RCC 7860 (cell line): ENCODE results near the gene ARL6IP4.

ENCODE experiments used
- DNase-seq: peaks from one replicate; pipeline ENCODE4 v3.0.0-alpha.2; 2015; ENCODE audit warnings: low spot score
- FAIRE-seq: peaks from 2 replicates; lab custom pipeline; 2012; peaks lifted over from hg19 to GRCh38; lab: Jason Lieb, UNC

Gene ARL6IP4

DNA sequence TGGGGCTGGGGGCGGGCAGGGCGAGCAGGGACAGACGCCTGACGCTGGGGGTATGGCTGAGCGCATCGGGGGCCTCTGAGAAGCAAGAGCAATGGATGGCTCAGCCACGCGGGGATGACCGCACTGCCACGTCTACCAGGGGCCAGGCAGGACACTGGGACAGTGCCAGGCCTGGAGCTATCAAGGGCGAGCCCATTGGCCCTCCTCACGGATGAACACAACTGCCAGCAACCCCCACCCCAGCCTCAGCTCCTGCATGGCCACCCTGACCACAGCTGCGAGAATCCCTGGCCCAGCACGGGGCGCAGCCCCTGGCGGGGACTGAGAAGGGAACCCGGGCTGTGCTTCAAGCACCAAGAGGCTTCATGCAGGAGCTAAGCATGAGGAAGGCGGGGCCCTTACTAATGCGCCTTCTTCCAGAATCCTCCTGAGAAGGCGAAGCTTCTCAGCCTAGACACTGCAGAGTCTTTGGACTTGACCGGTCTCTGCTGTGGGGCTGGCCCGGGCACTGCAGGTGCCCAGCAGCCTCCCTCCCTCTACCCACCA, 9.5 kb downstream of the ARL6IP4 start:
- FAIRE-seq (no peak), DNase-seq (no peak)

DNA sequence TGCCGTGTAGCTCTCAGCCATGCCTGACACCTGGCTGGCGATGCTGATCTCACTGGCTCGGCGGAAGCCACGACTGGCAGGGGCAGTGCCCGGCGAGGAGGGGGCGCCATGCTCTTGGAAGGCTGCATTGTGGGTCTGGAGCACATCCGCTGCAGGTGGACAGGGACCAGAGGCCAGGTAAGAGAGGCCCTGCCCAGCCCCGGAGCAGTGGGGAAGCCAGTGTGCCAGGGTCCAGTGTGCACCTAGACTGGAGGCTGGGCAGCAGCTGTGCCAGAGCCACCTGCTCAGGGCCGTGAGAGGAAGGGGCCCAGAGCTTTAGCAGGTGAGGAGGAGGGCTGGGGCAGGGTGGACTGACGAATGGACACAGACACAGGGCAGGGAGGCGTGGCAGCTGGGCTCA, 10.1 kb downstream of the ARL6IP4 start:
- DNase-seq (no peak), FAIRE-seq (no peak)

DNA sequence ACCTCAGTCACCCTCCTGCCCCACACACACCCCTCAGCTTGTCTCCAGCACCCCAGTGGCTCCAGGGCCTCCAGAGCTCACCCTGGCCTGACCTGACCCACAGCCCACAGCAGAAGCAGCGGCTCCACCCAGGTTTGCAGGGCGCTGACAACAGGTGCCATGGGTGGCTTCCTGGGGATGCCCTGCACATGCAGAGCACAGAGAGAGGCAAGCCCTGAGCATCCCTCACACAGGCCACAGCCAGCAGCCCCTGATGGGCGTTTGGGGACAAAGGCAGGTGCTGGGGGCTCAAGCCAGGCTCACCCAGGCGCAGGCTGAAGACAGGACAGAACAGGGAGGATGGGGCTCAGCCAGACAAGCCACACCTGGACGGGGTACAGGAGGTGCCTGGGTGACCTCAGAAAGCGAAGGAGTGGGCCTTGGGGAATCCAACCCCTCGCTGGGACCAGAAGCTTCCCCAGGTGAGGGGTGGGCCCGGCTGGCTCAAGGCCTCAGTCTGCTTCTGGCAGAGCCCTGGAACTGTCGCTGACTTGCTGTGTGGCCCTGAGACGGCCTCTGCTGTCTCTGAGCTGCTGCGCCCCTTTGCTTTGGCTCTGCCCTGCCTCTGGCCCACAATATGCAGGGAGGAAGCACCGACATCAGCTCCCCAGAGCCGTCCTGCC, 10.6 kb downstream of the ARL6IP4 start:
- DNase-seq (no peak), FAIRE-seq (no peak)

DNA sequence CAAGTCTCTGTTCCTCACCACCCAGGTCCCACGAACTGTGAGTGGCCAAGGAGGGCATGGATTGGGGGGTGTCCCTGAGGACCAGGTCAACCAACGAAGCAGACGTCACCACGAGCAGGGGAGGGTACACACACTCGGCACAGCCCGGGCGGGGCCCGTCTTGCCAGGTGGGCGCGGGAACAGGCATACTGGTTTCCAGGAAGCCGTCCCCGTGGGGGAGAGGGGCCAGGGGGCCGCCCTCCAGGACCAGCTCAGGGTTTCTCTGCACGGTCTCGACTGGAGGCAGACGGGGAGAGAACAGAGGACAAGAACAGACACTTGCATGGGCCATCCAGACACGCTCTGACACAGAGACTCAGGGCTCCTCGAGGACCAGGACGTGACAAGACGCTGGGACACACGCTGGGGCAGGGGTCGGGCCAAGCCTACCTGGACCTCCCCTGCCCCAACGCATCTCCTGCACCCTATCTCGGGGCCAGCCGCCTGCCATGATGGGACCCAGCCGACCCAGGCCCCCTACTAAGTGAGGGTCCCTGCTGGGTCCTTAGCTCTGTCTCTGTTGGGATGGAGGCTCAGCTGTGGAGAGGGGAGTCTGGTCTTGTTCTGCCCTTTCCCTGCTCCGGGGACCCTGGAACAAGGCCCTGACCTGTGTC, 11.3 kb downstream of the ARL6IP4 start:
- no peak for FAIRE-seq
- no peak for DNase-seq

DNA sequence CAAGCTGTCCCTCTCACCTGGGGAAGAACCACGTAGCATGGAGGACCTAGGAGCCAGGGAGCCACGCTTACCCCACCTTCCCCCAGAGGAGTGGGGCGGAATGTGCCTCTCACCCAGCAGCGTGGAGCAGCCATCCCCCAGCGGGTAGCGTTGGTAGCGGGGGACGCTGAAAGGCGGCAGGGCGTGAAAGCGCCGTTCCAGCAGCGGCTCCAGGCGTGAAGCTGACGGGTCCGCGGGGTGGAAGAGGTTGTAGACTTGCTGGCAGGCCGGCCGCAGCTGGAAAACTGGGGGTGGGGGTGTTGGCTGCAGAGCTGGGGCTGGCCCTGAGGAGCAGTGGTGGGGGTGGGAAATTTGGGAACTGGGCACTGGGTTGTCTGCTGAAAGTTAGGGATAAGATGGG, 11.9 kb downstream of the ARL6IP4 start:
- FAIRE-seq (no peak), DNase-seq (no peak)

DNA sequence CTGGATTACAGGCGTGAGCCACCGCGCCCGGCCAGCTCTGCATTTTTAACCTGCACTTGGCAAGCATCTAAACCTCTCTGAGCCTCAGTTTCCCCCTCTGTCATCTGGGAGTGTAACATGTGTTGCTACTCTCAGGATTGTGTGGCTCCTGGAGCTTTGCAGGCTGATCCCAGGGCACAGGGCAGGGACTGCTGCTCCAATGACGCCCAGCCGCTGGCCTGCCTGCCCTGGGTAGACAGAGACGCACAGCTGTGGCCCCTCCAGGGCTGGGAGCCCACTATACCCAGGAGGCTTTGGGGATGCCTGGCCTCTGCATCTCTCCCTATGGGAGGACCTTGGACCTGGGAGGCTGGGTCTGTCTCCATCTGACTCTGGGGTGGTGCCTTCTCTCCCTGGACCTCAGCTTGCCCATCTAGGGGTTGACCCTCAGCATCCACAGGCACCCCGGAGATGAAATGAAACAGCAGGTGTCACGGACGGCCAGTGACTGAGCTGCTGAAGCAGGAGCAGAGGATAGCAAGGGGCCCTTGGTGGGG, 13.7 kb downstream of the ARL6IP4 start:
- DNase-seq (no peak), FAIRE-seq (no peak)

DNA sequence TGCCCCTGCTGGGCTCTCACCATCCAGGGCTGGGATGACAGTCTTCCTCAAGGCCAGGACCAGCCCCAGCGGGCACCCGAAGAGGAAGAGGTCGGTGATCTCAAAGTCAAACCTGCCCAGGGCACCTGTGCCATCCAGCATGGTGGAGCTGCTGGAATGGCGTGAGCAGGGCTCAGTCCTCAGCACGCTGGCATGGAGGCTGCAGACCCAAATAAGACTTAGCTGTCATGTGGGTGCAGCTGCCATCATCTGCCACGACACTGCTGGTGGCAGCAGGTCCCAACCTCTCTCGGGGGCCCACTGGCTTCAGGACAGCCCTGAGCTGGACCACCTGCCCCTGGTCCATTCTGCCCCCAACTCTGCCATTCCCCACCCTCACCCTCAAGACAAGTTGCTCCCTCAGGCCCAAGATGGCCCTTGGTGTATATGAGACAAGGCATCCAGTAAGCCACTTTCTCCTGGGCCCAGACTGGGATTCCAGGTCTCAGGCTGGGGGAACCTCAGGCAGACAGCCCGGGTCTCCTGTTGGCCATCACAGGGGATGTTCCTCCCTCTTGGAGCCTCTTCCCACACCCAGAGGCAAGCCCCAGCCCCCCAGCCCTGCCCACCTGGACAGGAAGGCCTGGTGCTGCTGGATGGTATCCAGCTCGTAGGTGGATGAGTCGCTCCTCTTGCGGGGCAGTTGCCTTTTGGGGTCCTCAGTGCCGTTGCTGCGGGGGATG, 14.5 kb downstream of the ARL6IP4 start:
- DNase-seq (no peak), FAIRE-seq (no peak)

DNA sequence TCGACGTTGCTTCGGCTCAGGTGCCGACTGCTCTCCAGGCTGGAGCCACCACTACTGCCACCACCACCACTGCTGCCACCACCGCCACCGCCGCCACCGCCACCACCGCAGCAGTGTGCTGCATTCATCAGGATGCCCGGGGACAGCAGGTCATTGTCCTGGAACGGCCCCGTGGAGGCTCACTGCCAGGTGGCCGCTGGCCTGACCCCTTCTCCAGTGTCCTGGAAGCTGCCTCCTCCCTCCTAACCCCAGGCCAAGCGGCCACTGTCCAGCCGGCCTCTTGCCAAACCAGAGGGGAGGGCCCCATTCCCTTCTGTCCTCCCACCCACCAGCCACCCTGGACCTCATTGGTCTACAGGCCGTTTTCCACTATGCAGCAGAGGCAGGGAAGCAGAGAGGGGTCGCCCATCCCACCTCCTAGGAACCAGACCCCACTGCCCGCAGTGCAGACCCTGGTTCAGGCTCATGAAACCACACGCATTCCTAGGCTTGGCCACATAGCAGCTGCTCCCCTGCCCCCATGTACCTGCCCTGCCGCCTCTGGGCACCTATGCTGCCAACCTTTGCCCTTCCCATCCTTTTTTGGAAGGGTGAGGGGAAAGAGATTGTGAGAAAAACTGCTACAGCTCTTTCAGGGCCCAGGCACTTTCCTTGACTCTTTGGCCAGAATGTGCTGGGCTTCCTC, 15.2 kb downstream of the ARL6IP4 start:
- DNase-seq (no peak), FAIRE-seq (no peak)

DNA sequence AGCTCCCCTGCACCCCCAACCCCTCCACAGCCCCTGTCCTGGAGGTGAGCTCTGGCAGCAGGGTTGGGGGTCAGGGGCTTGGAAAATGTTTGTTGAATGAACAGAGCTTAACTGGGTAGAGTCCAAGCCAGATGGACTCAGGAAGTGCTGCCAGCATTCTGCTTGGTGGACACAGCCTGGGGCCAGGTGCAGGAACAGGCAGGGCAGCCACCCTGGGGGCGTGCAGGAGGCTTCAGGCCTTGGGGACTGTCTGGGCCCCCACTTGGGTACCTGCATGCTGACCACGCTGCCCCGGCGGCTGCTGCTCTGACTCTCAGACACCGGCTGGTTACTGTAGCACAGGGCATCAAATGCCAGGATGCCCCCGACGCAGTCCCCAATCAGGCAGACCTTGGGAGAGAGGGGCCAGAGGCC, 15.7 kb downstream of the ARL6IP4 start:
- no peak for FAIRE-seq

DNA sequence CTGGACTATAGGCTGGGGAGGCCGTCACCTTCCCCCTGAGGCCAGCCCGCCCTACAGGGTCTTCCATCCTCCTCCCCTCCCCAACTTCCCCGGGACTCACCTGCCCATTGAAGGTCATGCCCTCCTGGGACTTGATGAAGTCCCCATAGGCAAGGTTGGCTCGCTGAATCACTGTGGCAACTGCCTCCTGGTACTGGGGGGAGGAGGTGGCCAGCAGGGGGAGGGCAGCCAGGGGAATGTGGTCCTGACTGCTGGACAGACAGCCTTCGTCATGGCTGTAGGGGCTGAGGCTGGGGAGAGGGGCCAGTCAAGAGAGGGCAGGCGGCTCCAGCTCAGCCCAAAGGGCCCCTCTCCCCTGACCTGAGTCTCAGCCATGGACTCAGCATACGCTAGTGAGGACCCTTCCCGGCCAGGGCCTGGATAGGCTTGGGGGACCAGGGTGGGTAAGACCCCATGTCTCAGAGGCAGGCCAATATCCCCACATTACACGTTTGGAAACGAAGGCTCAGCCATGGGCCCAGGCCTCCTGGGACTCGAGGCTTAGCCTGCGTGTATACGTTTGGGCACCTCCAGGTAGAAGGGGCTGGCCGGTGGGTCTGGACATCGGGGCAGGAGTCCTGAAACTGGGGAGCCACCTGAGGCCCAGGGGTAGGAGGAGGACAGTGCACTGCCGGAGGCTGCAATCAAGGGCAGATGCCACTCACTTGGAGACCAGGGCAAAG, 16.3 kb downstream of the ARL6IP4 start:
- no peak for DNase-seq
- FAIRE-seq: no peak

More for the DNA sequence above, 15.7 kb downstream of the ARL6IP4 start:
- no peak for DNase-seq

DNA sequence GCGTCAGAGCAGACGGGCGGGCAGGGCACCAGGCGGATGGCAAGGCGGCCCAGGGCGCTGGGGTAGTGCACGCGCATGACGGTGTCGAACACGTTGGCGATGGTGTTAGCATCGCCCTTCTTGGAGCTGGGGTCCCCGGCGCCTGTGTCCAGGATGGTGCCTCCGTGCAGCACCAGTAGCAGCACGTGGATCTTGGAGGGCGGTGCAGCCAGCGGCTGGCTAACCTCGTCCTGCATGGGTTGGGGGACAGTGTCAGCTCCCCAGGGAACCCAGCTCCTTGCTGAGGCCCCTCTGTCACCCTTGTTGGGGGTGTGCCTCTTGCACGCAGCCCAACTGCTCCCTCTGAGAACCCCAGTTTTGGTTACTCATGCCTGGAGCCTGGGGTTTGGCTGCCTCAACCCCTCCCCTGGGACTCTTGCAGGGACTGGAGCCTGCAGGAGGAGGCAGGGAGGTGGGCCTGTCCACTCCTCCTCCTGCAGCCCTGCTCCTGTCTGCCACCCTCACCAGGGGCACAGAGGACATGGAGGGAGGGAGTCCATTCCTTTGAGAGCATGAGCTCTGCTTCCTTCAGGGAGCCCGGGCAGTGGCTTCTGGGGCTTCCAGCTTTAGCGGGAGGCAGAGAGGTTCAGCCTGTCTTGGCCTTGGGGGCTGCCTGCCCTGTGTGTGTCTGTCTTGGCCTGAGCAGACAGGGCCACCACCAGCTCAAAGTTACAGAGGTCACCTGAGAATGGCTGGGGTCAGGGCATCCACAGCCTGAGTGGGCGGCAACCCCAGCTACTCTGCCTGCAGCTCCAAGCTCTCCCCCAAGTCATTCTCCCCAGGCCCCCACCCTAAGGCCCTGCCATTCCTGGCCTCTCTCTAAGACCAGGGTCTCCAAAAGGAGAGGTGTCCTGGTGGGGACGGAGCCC, 17.1 kb downstream of the ARL6IP4 start:
- no peak for FAIRE-seq
- DNase-seq: no peak

DNA sequence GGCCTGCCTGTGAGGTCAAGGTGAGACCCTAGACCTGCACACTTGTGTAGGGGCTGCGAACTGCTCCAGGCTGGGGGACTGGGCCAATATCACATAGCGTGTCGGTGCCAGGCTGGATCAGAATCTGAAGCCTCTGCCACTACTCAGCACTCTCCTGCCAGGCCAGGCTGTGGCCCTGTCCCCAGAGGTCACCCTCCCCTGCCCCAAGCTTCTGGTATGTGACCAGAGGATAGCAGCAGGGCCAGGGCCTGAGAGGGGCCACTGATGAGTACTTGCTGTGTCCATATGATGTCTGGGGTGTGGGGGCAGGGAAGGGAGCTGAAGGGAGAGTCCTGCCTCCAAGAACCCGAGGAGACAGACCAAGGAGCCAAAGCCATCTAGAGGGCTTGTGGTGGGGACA, 17.8 kb downstream of the ARL6IP4 start:
- FAIRE-seq (no peak), DNase-seq (no peak)

DNA sequence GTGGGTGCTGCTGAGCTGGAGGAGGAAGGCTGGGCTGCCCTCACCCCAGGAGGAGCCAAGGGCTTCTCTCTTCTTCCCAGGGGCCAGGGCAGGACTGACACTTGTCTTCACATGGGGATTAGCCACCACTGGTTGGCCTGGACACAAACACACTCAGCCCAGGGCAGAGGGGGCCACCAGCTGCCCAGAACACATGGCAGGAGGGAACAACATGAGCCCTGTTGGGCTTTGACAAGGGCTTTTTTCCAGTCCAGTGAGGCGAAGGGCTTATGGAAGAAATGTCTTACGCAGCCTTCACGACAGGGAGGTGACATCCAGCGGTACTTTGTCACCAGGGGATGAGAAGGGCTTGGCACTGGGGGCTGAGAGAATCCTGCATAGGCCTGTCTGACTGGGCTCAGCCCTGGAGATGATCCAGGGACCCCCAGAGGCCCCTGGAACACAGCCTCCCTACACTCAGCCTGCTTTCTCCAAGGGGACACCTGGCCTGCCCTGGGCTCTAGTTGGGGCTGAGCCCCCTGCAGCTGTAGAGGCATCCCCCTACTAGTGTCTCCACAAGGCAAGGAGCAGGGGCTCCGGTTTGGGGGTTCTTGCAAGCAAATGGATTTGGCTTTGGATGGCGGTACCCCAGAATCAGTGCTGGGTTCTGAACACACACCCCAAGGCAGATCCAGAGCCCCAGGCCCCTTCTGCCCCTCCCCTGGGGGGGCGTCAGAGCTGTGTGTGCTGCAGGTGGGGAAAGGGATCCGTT, 18.9 kb downstream of the ARL6IP4 start:
- no peak for DNase-seq
- FAIRE-seq: no peak

DNA sequence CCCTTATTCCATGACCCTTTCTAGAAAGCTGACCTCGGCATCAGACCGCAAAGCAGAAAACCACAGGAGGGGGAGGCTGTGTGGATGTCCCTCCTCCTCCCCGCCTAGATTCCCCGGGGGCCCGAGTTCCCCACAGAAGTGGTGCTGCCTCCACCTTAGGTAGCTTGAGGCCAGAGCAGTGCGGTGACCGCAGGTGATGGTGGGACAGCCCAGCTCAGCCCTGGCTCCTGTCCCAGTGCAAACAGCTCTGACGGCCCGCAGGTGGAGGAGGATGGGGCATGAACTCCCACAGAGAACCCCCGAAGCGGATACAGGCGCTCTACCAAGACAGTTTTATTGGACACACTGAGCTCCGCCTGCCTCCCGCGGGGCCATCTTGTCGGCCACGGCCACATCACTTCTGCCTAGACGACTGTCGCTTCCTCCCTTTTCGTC, 19.5 kb downstream of the ARL6IP4 start:
- DNase-seq: no peak
- no peak for FAIRE-seq

DNA sequence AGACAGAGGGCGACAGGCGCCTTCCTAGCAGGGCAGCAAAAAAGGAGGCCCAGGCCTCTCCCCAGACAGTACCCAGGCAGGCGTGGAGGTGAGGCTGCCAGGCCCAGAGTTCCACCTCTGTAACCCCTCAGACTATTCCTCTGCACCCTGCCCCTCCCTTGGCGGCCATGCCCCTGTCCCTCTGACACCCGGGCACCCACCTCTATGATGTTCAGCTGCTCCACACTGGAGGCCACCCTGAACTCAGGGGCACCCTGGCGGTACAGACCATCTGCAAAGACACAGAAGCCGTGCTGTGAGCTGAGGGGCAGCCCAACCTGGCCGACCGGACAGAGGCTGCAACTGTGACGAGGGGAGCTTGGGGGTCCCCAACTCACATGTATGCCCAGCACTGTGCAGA, 20.1 kb downstream of the ARL6IP4 start:
- DNase-seq (no peak), FAIRE-seq (no peak)

DNA sequence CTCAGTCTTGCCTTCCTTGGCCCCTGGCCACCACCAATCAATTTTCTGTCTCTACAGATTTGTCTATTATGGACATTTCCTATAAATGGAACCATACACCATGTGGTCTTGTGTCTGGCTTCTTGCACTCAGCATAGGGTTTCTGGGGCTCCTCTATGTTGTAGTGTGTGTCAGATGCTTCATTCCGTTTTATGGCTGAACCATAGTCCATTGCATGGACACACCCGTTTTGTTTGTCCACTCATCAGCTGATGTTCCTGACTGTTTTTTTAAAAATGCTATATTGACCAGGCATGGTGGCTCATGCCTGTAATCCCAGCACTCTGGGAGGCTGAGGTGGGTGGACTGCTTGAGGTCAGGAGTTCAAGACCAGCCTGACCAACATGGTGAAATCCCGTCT, 21.0 kb downstream of the ARL6IP4 start:
- FAIRE-seq (no peak), DNase-seq (no peak)

DNA sequence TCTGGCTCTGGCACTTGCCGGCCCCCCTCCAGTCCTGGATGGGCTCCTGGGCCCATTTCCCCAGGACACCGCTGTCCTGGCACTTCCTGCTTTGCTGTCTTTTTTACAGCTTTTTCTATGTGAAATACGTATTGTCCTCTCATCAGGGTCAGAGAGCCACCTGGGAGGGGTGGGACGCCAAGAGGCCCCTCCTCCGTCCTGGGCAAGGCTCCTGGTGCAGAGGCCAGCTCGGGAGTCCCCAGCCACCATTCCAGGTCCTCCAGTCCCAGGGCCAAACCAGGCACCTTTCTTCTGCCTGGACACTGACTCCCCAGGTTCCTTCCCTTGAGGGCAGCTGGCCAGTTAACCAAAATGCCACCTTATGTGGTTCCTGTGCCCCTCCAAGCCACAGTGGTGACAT, 22.8 kb downstream of the ARL6IP4 start:
- FAIRE-seq (no peak), DNase-seq (no peak)

DNA sequence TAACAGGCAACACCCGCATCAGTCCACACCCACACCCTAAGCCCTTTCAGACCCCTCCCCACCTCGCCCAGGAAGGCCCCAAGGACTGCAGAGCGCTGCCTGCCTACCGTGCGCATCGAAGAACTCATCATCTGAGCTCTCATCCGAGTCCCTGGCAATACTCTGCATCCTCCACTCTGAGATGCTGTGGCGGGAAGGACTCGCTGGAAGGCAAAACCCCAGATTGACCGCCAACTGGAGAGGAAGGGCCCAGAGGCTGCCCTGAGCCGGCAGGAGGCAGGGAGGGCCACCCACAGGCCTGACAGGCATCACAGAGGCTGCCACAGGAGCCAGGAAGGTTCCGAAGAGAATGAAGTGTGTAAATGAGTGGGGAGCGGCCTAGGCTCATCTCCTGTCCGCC, 23.8 kb downstream of the ARL6IP4 start:
- FAIRE-seq (no peak), DNase-seq (no peak)
